ENCODE measurements around the gene VEGFC. TPM values are rescaled to one million over a fixed set of nuclear protein-coding genes. Genes with fewer than 3 reads are reported as not detected.

Gene VEGFC
- total RNA-seq, 1 donor from 2014 or later, result 0.60 TPM

DNA sequence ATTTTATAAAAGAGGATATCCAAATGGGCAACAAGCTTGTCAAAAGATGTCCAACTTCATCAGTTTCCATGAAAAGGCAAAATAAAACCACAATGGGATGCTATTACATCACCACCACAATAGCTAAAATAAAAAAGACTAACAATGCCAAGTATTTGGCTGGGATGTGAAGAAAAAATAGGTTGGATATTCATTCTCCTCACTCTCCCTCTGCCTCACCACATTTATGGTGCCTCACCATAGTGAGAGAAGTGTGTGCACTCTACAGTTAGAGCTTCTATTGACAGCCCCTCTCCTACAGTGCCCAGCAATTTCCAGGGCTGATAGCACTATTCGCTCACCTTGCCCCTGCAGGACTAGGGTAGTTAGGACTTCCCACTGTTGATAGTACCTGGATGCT, 25.5 kb downstream of the VEGFC start:
- no peak for DNase-seq (ENCODE audit: low read depth in 2 of 2)

DNA sequence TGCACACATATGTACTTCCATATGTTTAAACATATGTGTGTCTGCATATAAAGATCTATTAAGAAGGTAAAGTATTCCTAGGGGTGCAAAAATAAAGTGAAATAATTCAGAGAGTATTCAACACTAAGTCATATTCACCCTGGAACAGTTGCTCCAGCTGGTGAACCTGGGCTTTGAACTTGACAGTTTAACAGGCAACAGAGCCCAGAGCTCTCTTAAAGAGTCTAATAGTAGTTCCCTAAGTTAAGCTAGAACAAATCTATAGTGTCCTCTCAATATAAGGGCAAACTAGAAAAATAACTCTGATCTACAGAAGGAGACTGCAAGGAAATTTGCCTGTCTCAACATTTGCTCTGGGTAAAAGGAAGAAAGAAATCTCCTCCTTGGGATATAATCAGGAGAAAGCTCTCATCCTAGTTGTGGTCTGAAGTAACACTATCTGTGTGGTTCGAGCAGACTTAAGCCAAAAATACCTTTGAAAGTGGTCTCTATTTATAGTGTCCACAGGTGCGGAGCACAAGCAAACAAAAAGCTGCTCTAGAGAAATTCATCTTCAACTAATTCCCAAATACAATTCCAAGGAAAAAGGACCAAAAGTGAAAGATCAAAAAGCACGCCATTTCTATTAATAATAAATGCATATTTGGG, 29.9 kb downstream of the VEGFC start:
- no peak for DNase-seq (ENCODE audit: low read depth in 2 of 2)

DNA sequence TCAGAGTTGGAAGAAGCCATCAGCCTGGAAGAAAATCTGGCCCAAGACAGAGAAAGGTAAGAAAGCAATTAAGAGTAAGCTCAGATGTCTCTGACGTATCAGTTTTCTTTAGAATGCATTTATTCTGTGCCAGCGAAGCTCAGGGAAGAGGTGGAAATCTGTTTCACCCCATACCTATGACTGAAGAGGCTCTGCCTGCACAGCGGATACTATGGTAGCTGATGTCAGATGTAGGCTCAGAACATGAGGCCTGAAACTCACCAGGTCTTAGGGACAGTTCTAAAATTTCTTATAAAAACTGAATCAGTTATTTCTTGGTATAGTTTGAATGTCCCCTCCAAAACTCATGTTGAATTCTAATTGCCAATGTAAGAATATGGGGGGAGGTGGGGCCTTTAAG, 30.9 kb downstream of the VEGFC start:
- DNase-seq (ENCODE audit: low read depth in 2 of 2), result no peak

DNA sequence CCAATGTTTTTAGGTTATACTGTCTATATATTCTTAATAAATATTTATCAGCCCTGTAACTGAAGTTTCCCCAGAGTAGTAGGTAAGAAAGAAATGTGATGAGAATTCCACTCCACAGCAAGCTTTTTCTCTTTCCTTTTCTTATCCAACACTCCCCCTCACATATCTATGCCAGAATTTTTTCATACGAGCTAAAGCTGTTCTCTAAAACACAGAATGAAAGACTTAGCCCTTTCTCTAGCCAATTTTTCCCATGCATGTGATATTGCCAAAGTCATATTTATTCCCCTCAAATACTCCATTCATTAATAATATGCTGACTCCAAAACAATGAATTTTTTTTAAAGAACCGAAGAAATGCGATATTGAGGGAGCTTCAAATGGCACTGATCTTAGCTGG, 32.3 kb downstream of the VEGFC start:
- DNase-seq (ENCODE audit: low read depth in 2 of 2), result no peak

DNA sequence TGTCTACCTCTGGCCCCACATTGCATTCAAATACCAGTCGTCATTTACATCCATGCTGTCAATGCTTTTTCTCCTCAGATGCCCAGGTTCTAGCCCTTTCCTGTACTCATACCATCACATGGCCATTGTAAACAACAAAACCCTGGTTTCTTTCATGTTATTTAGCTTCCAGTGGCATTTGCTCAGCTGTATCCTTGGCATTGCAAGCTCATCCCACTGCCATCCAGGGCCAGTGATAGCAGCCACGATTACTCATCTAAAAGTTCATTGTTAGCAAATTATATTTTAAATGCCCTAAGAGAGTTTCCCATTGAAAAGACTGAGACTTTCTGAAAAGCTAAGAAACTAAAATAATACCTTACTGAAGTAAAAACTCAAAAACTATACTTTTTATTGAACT, 34.0 kb downstream of the VEGFC start:
- no peak for DNase-seq (ENCODE audit: low read depth in 2 of 2)

DNA sequence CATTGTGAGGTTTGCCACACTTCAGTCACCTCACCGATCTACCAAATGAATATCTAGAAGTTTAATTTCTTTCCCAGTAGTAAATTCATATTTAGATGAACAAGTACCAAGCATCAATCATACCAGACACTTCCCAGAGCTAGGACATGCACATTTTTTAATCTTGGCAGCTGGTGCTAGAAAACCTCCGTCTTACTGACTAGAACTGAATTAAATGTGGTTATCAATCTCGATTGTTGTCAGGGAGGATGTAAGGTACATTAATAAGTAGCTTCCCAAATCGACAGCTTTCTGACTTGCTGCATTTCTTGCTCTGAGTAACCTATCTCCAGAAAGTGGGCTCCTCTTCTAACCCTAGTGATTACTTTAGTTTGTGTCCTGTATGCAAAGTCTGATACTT, 34.4 kb downstream of the VEGFC start:
- no peak for DNase-seq (ENCODE audit: low read depth in 2 of 2)

DNA sequence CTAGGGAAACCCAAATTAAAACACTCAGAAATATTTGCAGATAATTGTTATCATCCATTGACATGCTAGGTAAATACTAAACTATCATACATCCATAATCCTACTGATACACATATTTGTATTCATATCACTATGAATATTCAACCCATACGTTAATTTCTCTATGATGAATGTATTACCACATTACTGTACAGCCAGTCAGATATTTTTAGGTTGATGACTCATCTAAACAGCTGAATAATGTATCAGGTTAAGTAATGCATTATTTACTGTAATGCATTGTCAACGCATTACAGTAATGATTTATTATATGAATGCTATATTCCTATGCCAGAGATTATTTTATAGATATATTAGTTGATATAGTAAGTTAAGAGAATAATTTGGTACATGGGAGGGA, 37.1 kb downstream of the VEGFC start:
- peak in 1 of 2 donors; percentile 40 for DNase-seq (ENCODE audit: low read depth in 2 of 2)

DNA sequence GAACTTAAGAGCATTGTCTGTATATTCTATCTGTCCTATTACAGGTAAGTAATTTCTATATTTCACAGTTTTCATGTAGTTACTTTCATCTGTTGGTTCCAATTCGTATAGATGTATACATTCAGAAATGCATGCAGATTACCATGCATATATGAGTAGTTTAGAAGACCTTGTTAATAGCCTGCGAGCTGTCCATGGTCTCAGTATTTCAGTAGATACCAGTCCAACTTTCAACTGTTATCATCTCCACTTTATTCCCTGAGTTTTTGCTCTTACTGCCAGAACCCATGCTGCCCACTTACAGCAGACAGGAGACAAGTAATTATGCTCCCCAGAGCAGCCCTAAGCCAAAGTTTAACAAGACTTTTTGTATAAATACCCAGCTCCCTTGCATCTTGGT, 37.7 kb downstream of the VEGFC start:
- no peak for DNase-seq (ENCODE audit: low read depth in 2 of 2)

DNA sequence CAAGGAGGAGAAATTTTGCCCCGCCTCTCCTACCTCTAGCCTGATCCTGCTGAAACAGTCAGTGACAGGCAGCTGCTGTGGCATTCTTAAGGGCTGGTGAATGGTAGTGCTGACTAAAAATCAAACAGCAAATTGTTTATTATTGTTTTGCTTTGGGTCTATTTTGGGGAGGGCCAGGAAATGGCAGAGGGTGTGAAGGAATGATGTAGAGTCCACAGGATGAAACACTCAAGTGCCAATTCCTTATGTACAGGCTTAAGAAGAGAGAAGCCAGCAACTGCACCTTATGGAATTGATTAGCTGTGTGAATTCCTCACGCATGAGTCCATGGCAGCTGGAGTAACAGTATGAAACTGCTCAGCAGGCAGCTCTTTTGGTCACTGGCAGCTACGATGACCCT, 39.7 kb downstream of the VEGFC start:
- peak in 1 of 2 donors; percentile 74 for DNase-seq (ENCODE audit: low read depth in 2 of 2)

DNA sequence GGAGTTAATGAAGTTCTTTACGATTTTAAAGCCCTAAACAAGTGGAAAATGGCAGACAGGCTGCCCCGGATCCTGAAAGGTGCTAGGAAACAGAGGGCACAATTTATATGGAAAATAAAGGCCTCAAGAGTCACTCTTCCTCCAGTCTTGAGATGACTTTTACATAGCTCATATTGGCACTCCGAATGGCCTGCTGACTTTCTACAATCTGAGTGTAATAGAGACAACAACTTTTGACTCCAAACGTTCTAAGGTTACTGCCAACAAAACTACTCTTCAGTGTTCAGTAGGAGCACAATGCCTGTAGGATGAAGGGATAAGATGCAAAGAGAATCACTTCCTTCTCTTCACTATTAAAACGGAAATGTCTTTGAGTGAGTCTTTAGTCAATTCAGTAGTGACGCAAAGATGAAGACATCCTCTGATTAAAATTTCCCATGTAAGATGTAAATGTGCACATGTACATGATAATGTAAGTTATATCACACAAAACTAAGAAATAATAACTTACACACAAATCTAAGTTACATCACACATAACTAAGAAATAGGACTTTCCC, 40.5 kb downstream of the VEGFC start:
- peak in 1 of 2 donors; percentile 47 for DNase-seq (ENCODE audit: low read depth in 2 of 2)

DNA sequence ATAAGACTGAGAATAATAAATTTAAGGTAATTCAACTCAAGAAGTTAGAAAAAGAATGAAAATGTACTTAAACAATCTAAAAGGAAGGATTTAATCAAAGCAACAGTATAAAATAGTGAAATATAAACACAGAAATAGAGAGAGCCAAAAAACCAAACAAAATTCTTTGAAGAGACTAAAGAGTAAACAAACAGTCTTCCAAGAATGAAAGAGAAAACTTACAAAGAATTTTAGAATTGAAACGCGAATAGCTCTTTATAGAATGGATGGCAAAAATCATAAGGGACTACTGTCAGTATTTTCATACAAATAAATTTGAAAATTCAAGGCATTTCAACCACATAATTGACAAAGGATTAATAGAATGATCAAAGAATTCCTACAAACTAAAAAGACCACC, 41.7 kb downstream of the VEGFC start:
- DNase-seq (ENCODE audit: low read depth in 2 of 2), result no peak

DNA sequence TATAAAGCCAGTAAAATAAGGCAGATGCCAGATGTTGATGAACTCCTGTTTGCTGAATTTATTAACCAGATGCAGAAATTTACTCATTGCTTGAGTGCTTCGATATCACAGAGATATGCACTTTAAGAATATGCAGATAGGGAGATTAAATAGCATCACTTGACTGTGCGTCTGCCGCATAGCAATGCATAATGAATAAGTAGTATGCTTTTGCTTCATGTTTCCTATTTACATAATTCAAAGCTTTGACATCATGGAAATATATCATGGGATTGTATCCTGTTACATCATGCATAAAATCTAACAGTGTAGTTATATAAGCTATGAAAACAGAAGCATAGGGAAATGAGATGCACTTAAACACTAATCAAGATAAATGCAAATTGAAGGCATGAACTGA, 45.9 kb downstream of the VEGFC start:
- DNase-seq (ENCODE audit: low read depth in 2 of 2), result no peak

DNA sequence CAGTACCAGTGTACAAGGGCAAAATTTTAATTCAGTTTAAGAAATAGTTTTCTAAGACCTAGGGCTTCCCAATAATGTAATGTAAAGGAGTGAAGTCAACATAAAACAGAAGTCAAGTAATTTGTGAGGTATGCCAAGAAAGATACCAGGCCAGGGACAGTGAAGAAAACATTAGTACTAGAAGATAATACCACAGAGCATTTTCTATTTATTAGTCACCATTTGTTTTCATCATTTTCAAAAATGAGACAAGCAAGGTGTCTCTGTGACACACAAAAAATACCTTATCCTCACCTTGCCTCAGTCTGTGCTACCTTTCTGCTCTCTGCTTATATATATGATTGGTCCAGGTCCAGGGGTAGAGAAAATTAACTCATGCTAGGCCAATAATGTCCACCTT, 46.8 kb downstream of the VEGFC start:
- no peak for DNase-seq (ENCODE audit: low read depth in 2 of 2)

DNA sequence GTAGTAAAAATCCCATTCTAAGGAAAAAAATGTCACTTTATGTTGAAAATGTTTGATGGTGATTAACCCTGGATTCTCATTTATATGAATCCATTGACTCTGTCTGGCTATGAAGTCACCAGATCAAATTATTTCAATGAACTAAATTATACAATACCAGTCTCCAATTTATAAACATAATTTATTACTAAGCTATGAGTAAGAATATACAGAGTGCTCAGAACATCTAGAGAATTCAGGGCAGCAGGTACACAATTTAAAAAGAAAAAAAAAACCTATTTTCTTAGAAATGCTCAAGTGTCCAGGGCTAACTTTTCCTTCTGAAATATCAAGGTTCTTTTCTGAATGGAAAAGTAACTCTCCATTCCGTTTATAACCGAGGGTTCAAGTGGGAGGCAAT, 48.6 kb downstream of the VEGFC start:
- no peak for DNase-seq (ENCODE audit: low read depth in 2 of 2)

DNA sequence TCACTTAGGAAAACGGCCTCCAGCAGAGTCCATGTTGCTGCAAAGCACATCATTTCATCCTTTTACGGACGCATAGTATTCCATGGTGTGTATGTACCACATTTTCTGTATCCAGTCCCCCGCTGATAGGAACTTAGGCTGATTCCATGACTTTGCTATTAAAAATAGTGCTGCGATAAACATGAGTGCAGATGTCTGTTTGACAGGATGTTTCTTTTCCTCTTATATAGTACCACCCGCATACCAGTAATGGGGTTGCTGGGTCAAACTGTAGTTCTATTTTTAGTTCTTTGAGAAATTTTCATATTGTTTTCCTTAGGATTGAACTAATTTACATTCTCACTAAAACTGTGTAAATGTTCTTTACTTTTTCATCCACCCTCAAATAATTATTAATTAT, 50.5 kb downstream of the VEGFC start:
- peak; percentile 44 to 58 for DNase-seq (ENCODE audit: low read depth in 2 of 2)

DNA sequence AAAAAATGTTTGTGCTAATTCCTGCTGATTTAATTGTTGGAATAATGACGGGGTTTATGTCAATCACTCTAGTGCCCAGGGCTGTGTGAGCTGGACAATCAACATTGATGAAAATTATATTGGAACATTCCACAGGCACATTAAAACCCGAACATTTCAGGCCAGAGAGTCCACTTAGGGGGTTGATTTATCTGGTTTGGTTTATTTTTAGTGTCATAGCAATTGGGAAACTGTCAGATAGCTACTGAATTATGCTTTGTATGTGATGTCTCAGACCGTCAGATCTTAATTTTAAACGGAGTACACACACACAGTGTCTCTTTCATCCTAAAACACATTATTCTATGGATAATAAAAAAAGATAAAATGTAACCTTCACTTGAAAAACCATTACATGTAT, 51.5 kb downstream of the VEGFC start:
- no peak for DNase-seq (ENCODE audit: low read depth in 2 of 2)

DNA sequence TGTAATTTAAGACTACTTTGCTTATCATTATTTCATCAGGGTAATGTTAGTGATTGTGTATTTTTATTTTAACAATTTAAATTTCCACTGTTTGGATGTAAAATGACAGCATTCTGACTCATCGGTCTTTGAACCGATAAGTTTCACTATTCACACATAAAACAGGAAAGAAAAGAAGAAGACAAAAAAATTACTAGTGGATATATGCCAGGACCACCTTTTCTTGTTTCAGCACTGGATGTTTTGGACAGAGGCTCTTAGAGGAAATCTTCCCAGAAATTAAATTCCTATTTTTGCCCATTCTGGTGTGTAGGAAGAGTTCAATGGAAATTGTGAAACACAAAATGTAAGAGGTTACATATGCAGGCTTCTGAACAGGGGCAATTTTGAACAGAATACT, 57.4 kb downstream of the VEGFC start:
- peak; percentile 15 to 61 for DNase-seq (ENCODE audit: low read depth in 2 of 2)

DNA sequence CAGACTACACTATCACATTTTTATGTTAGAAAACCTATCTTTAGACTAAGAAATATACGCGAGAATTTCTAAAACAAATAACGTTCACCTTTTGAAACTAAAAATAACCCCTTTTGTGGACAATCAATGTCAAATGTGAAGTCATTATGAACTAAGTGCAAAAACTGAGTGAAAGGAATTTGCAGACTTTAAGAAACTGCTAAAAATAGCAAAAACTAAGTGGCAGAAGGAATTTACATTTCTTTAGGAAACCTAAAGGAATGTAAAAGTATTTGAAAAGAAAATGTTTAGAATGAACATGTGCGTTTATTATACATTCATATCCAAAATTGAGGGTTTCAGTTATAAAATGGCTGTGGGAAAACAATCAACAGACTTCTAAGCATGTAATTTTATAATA, 58.3 kb downstream of the VEGFC start:
- DNase-seq (ENCODE audit: low read depth in 2 of 2), result no peak

DNA sequence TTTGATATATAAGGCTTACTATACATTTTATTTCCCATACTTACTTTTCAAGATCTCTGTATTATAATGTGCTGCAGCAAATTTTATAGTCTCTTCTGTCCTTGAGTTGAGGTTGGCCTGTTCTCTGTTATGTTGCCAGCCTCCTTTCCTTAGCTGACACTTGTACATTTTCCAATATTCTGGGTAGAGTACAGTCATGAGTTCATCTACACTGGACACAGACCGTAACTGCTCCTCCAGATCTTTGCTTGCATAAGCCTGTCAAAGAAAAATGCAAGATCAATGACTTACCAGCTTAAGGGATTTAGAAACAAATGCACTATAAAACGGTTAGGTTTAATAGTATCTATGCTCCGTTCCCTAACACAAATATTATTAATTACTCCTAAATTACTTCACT, 63.2 kb downstream of the VEGFC start:
- no peak for DNase-seq (ENCODE audit: low read depth in 2 of 2)

DNA sequence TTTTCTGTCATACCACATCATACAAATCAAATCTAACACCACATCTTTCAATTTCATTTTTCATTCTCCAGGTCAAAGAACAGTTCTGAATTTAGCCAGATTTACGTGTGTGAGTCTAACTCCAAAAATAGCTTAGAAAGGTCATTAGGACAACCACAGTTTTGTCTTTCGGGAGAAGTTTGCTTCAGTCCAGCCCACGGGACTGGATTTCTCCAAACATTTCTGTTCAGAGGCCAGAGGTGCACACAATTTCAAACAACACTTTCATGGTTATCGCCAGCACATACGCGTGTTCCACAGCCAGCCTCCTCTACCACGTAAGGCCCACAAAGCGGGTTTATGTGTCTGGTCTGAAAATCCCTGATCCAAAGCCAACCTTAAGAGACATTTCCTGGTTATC, 65.9 kb downstream of the VEGFC start:
- DNase-seq (ENCODE audit: low read depth in 2 of 2), result peak; percentile 36 to 65

DNA sequence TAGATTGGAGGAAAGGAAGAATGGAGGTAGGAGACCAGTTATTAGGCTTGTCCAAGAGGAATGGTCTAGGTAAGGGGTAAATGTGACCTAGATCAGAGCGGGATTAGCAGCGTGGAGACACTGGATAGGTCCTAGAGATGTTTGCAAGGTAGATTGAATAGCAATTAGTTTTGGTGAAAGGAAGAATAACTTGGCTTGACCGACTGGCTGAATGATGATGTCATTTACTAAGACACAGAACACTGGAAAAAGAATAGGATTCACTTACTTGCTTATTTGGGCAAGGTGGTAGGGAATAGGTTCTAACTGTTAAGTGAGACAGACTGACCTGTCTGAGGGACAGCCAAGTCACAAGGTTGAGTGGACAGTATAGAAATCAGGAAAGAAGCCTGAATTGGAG, 71.3 kb downstream of the VEGFC start:
- no peak for DNase-seq (ENCODE audit: low read depth in 2 of 2)

DNA sequence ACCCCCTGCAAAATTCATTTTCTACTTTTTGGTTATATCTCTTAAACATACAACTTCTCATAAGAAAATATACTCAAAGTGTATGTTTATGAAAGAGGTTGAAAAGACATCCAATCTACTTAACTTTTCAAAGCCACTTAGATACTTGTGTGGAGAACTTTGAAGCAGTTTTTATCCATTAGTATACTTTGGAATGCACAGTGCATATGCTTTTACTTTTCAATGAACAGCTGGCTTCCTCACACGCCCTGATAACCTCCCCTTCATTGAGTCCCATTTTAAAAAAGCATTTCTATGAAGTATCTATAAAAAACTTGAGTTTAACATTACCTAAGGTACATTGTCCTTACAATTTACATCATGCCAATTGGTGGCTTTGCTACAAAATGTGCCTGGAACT, 73.8 kb downstream of the VEGFC start:
- DNase-seq (ENCODE audit: low read depth in 2 of 2), result no peak

DNA sequence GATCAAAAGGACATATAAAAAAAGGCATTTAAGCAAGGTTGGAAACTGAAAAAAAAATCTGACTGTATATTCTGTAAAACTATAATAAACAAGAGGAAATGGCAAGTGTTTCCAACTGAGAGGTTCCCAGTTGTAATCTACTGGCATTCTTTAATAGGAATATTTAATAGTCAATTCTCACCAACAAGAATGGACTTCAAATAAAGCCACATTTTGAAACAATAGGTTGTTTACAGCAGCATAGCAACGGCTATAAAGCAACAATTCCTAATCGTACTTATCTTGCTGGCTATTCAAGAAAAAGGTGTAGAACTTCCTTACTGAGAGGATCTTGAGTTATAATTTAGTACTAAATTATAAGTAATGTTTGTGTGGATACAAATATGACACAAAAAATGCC, 75.5 kb downstream of the VEGFC start:
- DNase-seq (ENCODE audit: low read depth in 2 of 2), result peak; percentile 26 to 51

DNA sequence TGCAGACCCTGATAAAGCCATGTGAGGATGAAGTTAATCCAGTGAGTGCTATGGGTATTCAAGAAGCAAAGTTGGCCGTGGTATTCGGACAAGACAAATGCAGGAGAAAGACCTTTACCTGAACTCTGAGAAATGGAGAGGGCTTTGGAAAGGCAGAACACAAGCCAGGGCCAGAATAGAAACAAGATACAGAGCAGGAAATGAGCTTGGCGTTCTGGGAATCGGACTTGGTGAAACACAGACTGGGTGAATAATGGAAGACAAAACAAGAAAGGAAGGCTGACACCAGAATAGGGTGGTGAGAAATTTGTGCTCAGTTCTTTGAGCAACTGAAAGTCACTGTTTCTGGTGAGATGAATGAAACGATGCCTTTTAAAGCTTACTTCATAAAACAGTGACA, 83.3 kb downstream of the VEGFC start:
- peak; percentile 11 to 51 for DNase-seq (ENCODE audit: low read depth in 2 of 2)

All from lung microvascular endothelial cell (primary cell).